HL-60 (cell line): ENCODE data around the gene NLGN1.

Source experiments
- CTCF ChIP-seq: IDR thresholded peaks from one replicate; pipeline ENCODE4 v1.5.1; 2011; ENCODE audit warnings: low read length, control low read depth, inconsistent platforms; ENCODE audit not compliant: insufficient read depth
- GABPA ChIP-seq: IDR thresholded peaks from 2 replicates; pipeline ENCODE4 v1.6.1; 2012; ENCODE audit warnings: low read depth

DNA sequence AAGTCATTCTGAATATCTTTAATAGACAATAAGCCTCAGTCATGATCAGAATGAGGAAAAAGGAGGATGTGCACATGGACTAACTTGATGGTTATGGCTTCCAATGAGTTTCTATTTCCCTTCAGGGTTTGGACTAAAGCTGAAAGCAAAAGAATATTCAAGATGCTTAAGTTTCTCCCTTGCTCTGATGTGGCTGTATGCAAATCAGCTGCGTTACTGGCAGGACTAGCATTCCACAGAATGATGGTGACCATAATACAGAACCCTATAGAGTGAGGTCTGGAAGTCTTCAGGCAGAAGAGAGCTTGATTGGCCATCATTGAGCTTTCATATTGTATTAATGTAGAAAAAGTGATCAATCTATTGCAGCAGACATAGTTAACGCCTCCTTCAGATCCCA, 466.0 kb downstream of the NLGN1 start:
- TF ChIP-seq CTCF (no peak), GABPA (no peak)
